ENCODE data around the gene GINS2.

Gene GINS2

GRCh38 chr16:85648070-85648714 is 40.6 kb downstream of the GINS2 start:
- TF ChIP-seq CTCF (conservative IDR thresholded peaks at IDR 0.05; ENCODE audit: low read length) (no peak), EZH2phosphoT487 (IDR thresholded peaks at IDR 0.05; ENCODE audit: borderline replicate concordance) (no peak)
- H3K4me2 ChIP-seq (ENCODE audit: low read depth, low read length, poor library complexity, severe bottlenecking), result no peak overlapping the region
- H3K9me3 ChIP-seq (ENCODE audit: insufficient read depth, low read depth, low read length), result no peaks in the 10 kb centered on the region
- peaks cover 10% of the 10 kb centered on the region; the same call in 1 of the 2 replicates for H3F3A ChIP-seq (ENCODE audit: low read depth)
- H3K27me3 ChIP-seq (ENCODE audit: insufficient read depth, low read length, poor library complexity, severe bottlenecking), result no peaks in the 10 kb centered on the region
- peaks cover 92% of the 10 kb centered on the region for H4K20me1 ChIP-seq (ENCODE audit: insufficient read depth, low read length, poor library complexity, severe bottlenecking)
- no peaks in the 10 kb centered on the region for H3K4me1 ChIP-seq (ENCODE audit: insufficient read depth, low read length, poor library complexity, severe bottlenecking)
- H2AFZ ChIP-seq (ENCODE audit: low read length), result no peak overlapping the region
- no peaks in the 10 kb centered on the region for H3K9me2 ChIP-seq (replicated peaks; ENCODE audit: low read depth, low read length)
- peaks cover 83% of the 10 kb centered on the region; the same call in 1 of the 2 replicates for H3K36me3 ChIP-seq (ENCODE audit: insufficient read depth, low read length)
- no peak overlapping the region for H3K4me3 ChIP-seq (ENCODE audit: low read length, poor library complexity, severe bottlenecking)
- peaks cover 67% of the 10 kb centered on the region for H3K79me2 ChIP-seq (ENCODE audit: insufficient read depth, low read length)
- no peak overlapping the region for H3K9ac ChIP-seq (ENCODE audit: low read depth, low read length, poor library complexity, severe bottlenecking)

GRCh38 chr16:85646976-85647375 is 41.8 kb downstream of the GINS2 start:
- peaks cover 95% of the 10 kb centered on the region for H4K20me1 ChIP-seq (ENCODE audit: insufficient read depth, low read length, poor library complexity, severe bottlenecking)

GRCh38 chr16:85646358-85646907 is 42.3 kb downstream of the GINS2 start:
- Histone ChIP-seq H3K4me2 (ENCODE audit: low read depth, low read length, poor library complexity, severe bottlenecking) (no peak overlapping the region), H3F3A (ENCODE audit: low read depth) (no peaks in the 10 kb centered on the region), H3K9me2 (replicated peaks; ENCODE audit: low read depth, low read length) (no peaks in the 10 kb centered on the region), H3K4me3 (ENCODE audit: low read length, poor library complexity, severe bottlenecking) (no peak overlapping the region), H2AFZ (ENCODE audit: low read length) (no peak overlapping the region), H3K4me1 (ENCODE audit: insufficient read depth, low read length, poor library complexity, severe bottlenecking) (no peaks in the 10 kb centered on the region), H3K79me2 (ENCODE audit: insufficient read depth, low read length) (peaks cover 84% of the 10 kb centered on the region), H3K9me3 (ENCODE audit: insufficient read depth, low read depth, low read length) (no peaks in the 10 kb centered on the region), H3K9ac (ENCODE audit: low read depth, low read length, poor library complexity, severe bottlenecking) (no peak overlapping the region), H3K27me3 (ENCODE audit: insufficient read depth, low read length, poor library complexity, severe bottlenecking) (no peaks in the 10 kb centered on the region), H3K36me3 (ENCODE audit: insufficient read depth, low read length) (peaks cover 92% of the 10 kb centered on the region; the same call in 1 of the 2 replicates), H4K20me1 (ENCODE audit: insufficient read depth, low read length, poor library complexity, severe bottlenecking) (peaks cover 95% of the 10 kb centered on the region)
- TF ChIP-seq CTCF (conservative IDR thresholded peaks at IDR 0.05; ENCODE audit: low read length) (no peak), EZH2phosphoT487 (IDR thresholded peaks at IDR 0.05; ENCODE audit: borderline replicate concordance) (no peak)

More at GRCh38 chr16:85646976-85647375, 41.8 kb downstream of the GINS2 start:
- Histone ChIP-seq H3K4me2 (ENCODE audit: low read depth, low read length, poor library complexity, severe bottlenecking) (no peak overlapping the region), H3K79me2 (ENCODE audit: insufficient read depth, low read length) (peaks cover 79% of the 10 kb centered on the region), H3K4me1 (ENCODE audit: insufficient read depth, low read length, poor library complexity, severe bottlenecking) (no peaks in the 10 kb centered on the region), H3K9me2 (replicated peaks; ENCODE audit: low read depth, low read length) (no peaks in the 10 kb centered on the region), H3K4me3 (ENCODE audit: low read length, poor library complexity, severe bottlenecking) (no peak overlapping the region), H3K36me3 (ENCODE audit: insufficient read depth, low read length) (peaks cover 91% of the 10 kb centered on the region; the same call in 1 of the 2 replicates), H3K9ac (ENCODE audit: low read depth, low read length, poor library complexity, severe bottlenecking) (no peak overlapping the region), H3K27me3 (ENCODE audit: insufficient read depth, low read length, poor library complexity, severe bottlenecking) (no peaks in the 10 kb centered on the region), H3F3A (ENCODE audit: low read depth) (0 out of 2 replicates have a peak, but pooled peaks cover under 1% of the 10 kb centered on the region), H2AFZ (ENCODE audit: low read length) (no peak overlapping the region), H3K9me3 (ENCODE audit: insufficient read depth, low read depth, low read length) (no peaks in the 10 kb centered on the region)
- TF ChIP-seq CTCF (conservative IDR thresholded peaks at IDR 0.05; ENCODE audit: low read length) (no peak), EZH2phosphoT487 (IDR thresholded peaks at IDR 0.05; ENCODE audit: borderline replicate concordance) (no peak)
